HG03060 (cell line): ENCODE measurements around the gene OR2T27.
"Not testable (repeated sequence)": the region's sequence is repeated elsewhere in the genome, so short reads cannot be mapped to it uniquely, and the experiment has no call there.

ENCODE experiments used
- ATAC-seq: cut with Tn5 transposase; IDR thresholded peaks from one replicate; pipeline ENCODE4 v1.9.1; 2021; ENCODE audit warnings: low read depth, moderate number of reproducible peaks; ENCODE audit not compliant: unreplicated experiment

OR2T27 gene

GRCh38 chr1:248641583-248641982 is 13.7 kb downstream of the OR2T27 start:
- ATAC-seq, result not testable (repeated sequence)

GRCh38 chr1:248640906-248641305 is 14.4 kb downstream of the OR2T27 start:
- peak; percentile 35 for ATAC-seq

- ATAC-seq, result peak; percentile 25
Measured at GRCh38 chr1:248639652-248640051, 15.7 kb downstream of the OR2T27 start.

- not testable (repeated sequence) for ATAC-seq
Measured at GRCh38 chr1:248636612-248637011, 18.7 kb downstream of the OR2T27 start.

- ATAC-seq, result not testable (repeated sequence)
Measured at GRCh38 chr1:248634991-248635390, 20.3 kb downstream of the OR2T27 start, which contains the start of gene OR2T11. OR2T11 (minus strand) TSS chr1:248635091; CDS start chr1:248627128, 7,963 bp downstream.

- ATAC-seq, result no peak
Measured at GRCh38 chr1:248631354-248632008, 23.8 kb downstream of the OR2T27 start.

- no peak for ATAC-seq
Measured at GRCh38 chr1:248630551-248630950, 24.8 kb downstream of the OR2T27 start.

GRCh38 chr1:248627971-248628844 is 27.1 kb downstream of the OR2T27 start:
- ATAC-seq, result peak; percentile 57

- ATAC-seq, result no peak
Measured at GRCh38 chr1:248625971-248626370, 29.4 kb downstream of the OR2T27 start.

- no peak for ATAC-seq
Measured at GRCh38 chr1:248625166-248625565, 30.2 kb downstream of the OR2T27 start.

- ATAC-seq, result peak; percentile 95
Measured at GRCh38 chr1:248622570-248623001, 32.7 kb downstream of the OR2T27 start.

- no peak for ATAC-seq
Measured at GRCh38 chr1:248621770-248622169, 33.6 kb downstream of the OR2T27 start.

GRCh38 chr1:248618878-248619277 is 36.5 kb downstream of the OR2T27 start:
- ATAC-seq, result no peak

GRCh38 chr1:248618119-248618518 is 37.2 kb downstream of the OR2T27 start:
- no peak for ATAC-seq

GRCh38 chr1:248613742-248614141 is 41.6 kb downstream of the OR2T27 start:
- no peak for ATAC-seq

- ATAC-seq, result no peak
Measured at GRCh38 chr1:248611883-248612414, 43.4 kb downstream of the OR2T27 start.

- ATAC-seq, result no peak
Measured at GRCh38 chr1:248610301-248610700, 45.0 kb downstream of the OR2T27 start.
